ENCODE results near the gene MAPK10.

GRCh38 chr4:86033171-86033570, 326.7 kb downstream of the MAPK10 start:
- no peak for TF ChIP-seq CTCF (IDR thresholded peaks at IDR 0.05)
- TF ChIP-seq POLR2AphosphoS5 (IDR thresholded peaks at IDR 0.05), result no peak
- TF ChIP-seq POLR2A (IDR thresholded peaks at IDR 0.05), result no peak
